ENCODE measurements around the gene CPSF6.
A peak's percentile ranks its signal among the peaks of the same experiment; 100 is the strongest.
"Not testable (repeated sequence)": the region's sequence is repeated elsewhere in the genome, so short reads cannot be mapped to it uniquely, and the experiment has no call there.

Gene CPSF6

GRCh38 chr12:69262264-69262974 is 23.1 kb downstream of the CPSF6 start:
- DNase-seq: no peak

GRCh38 chr12:69265205-69265604 is 25.8 kb downstream of the CPSF6 start:
- no peak for DNase-seq

GRCh38 chr12:69265633-69266032 is 26.3 kb downstream of the CPSF6 start:
- DNase-seq: not testable (repeated sequence)

- no peak for DNase-seq
Observed at GRCh38 chr12:69266036-69266635, 26.8 kb downstream of the CPSF6 start.

- no peak for DNase-seq
Observed at GRCh38 chr12:69269736-69270135, 30.4 kb downstream of the CPSF6 start.

- no peak for DNase-seq
Observed at GRCh38 chr12:69272511-69272910, 33.1 kb downstream of the CPSF6 start.

GRCh38 chr12:69274861-69275260 is 35.5 kb downstream of the CPSF6 start:
- DNase-seq: no peak

GRCh38 chr12:69275471-69275891 is 36.1 kb downstream of the CPSF6 start:
- DNase-seq: no peak

GRCh38 chr12:69278814-69279782 is 39.7 kb downstream of the CPSF6 start:
- DNase-seq: no peak

GRCh38 chr12:69284131-69284530 is 44.8 kb downstream of the CPSF6 start:
- peak; percentile 61 for DNase-seq

- DNase-seq: no peak
Observed at GRCh38 chr12:69287556-69287955, 48.2 kb downstream of the CPSF6 start.

- DNase-seq: peak; percentile 39
Observed at GRCh38 chr12:69290545-69291277, 51.3 kb downstream of the CPSF6 start.

GRCh38 chr12:69291278-69291593 is 51.9 kb downstream of the CPSF6 start:
- no peak for DNase-seq

- no peak for DNase-seq
Observed at GRCh38 chr12:69298133-69298532, 58.8 kb downstream of the CPSF6 start.

- DNase-seq: no peak
Observed at GRCh38 chr12:69298947-69299346, 59.6 kb downstream of the CPSF6 start.

- DNase-seq: no peak
Observed at GRCh38 chr12:69304284-69304683, 64.9 kb downstream of the CPSF6 start.

GRCh38 chr12:69309461-69309860 is 70.1 kb downstream of the CPSF6 start:
- DNase-seq: no peak

GRCh38 chr12:69313209-69313608 is 73.8 kb downstream of the CPSF6 start:
- DNase-seq: no peak

GRCh38 chr12:69316784-69317183 is 77.4 kb downstream of the CPSF6 start:
- DNase-seq: not testable (repeated sequence)

- DNase-seq: not testable (repeated sequence)
Observed at GRCh38 chr12:69317233-69317632, 77.9 kb downstream of the CPSF6 start.

- DNase-seq: no peak
Observed at GRCh38 chr12:69318225-69318624, 78.9 kb downstream of the CPSF6 start.

GRCh38 chr12:69321351-69321750 is 82.0 kb downstream of the CPSF6 start:
- no peak for DNase-seq
